ENCODE data around the gene ACP5.

The ACP5 gene

GRCh38 chr19:11540645-11541044 is 36.8 kb downstream of the ACP5 start:
- Mint-ChIP-seq H3K4me1 (peaks cover 22% of the 10 kb centered on the region), H3K27me3 (ENCODE audit: low read depth, poor library complexity) (peaks cover 8% of the 10 kb centered on the region), H3K36me3 (ENCODE audit: low read depth) (no peaks in the 10 kb centered on the region), H3K4me3 (peak overlapping the region; percentile 61), H3K9me3 (no peaks in the 10 kb centered on the region), H3K27ac (no peak overlapping the region)
- no peak for TF ChIP-seq CTCF (IDR thresholded peaks at IDR 0.05)
- no peak for DNase-seq

- H3K27me3 Mint-ChIP-seq (ENCODE audit: low read depth, poor library complexity): peaks cover 17% of the 10 kb centered on the region
- peak; percentile 41 for DNase-seq
- H3K9me3 Mint-ChIP-seq: no peaks in the 10 kb centered on the region
- peak overlapping the region; percentile 61 for H3K4me3 Mint-ChIP-seq
- peaks cover 29% of the 10 kb centered on the region for H3K4me1 Mint-ChIP-seq
- TF ChIP-seq CTCF (IDR thresholded peaks at IDR 0.05): no peak
- H3K36me3 Mint-ChIP-seq (ENCODE audit: low read depth): no peaks in the 10 kb centered on the region
- no peak overlapping the region for H3K27ac Mint-ChIP-seq
These were observed 37.7 kb downstream of the ACP5 start for GRCh38 chr19:11539495-11540365.

GRCh38 chr19:11538232-11539036 is 39.0 kb downstream of the ACP5 start, which contains the start of gene CNN1:
Gene CNN1 (plus strand): TSS chr19:11538851. CDS start chr19:11538928, 77 bp downstream.
- DNase-seq: peak; percentile 62
- Mint-ChIP-seq H3K4me3 (peak within 1 kb of the TSS; percentile 60), H3K4me1 (peaks cover 31% of the 10 kb centered on the region), H3K9me3 (no peaks in the 10 kb centered on the region), H3K27me3 (ENCODE audit: low read depth, poor library complexity) (peaks cover 21% of the 10 kb centered on the region), H3K27ac (peak within 1 kb of the TSS; percentile 77), H3K36me3 (ENCODE audit: low read depth) (no peaks in the 10 kb centered on the region)
- no peak for TF ChIP-seq CTCF (IDR thresholded peaks at IDR 0.05)

- Mint-ChIP-seq H3K27ac (peak overlapping the region; percentile 94), H3K27me3 (ENCODE audit: low read depth, poor library complexity) (peaks cover 31% of the 10 kb centered on the region), H3K4me3 (peak overlapping the region; percentile 87), H3K36me3 (ENCODE audit: low read depth) (no peaks in the 10 kb centered on the region), H3K4me1 (peaks cover 31% of the 10 kb centered on the region), H3K9me3 (no peaks in the 10 kb centered on the region)
- DNase-seq: peak; percentile 96
- peak; percentile 88 for TF ChIP-seq CTCF (IDR thresholded peaks at IDR 0.05)
These were observed 41.5 kb downstream of the ACP5 start for GRCh38 chr19:11535792-11536595.

GRCh38 chr19:11534948-11535347 is 42.5 kb downstream of the ACP5 start:
- Mint-ChIP-seq H3K9me3 (no peaks in the 10 kb centered on the region), H3K36me3 (ENCODE audit: low read depth) (no peaks in the 10 kb centered on the region), H3K27ac (no peak overlapping the region), H3K27me3 (ENCODE audit: low read depth, poor library complexity) (peaks cover 28% of the 10 kb centered on the region), H3K4me3 (peak overlapping the region; percentile 33), H3K4me1 (peaks cover 25% of the 10 kb centered on the region)
- DNase-seq: no peak
- TF ChIP-seq CTCF (IDR thresholded peaks at IDR 0.05): no peak

Measured in nephron progenitor cell (in vitro differentiated cells).